Measurements from ENCODE around the gene GRK5. TPM values are rescaled to one million over a fixed set of nuclear protein-coding genes. Genes with fewer than 3 reads are reported as not detected.
A peak's percentile ranks its signal among the peaks of the same experiment; 100 is the strongest.

Gene GRK5
- total and polyA plus RNA-seq, 9 of the 15 experiments (the other 6 are each of a cell fraction or from before 2014, with no cell fraction given) = 0.46 to 0.83 (median 0.67) TPM; not detected in 2

GRCh38 chr10:119243967-119244366 lies 36.6 kb downstream of the GRK5 start (continued):
- TF ChIP-seq ZBTB40 (IDR thresholded peaks at IDR 0.05) (peak; percentile 93), ZBTB40 (CRISPR knock-in tag; IDR thresholded peaks at IDR 0.05) (peak; percentile 92)

Measured in K562 (cell line).